ENCODE data around the gene SYT10. TPM values are rescaled to one million over a fixed set of nuclear protein-coding genes. Genes with fewer than 3 reads are reported as not detected.

SYT10 gene
- total RNA-seq, 1 experiment from 2014 or later, result not detected

DNA sequence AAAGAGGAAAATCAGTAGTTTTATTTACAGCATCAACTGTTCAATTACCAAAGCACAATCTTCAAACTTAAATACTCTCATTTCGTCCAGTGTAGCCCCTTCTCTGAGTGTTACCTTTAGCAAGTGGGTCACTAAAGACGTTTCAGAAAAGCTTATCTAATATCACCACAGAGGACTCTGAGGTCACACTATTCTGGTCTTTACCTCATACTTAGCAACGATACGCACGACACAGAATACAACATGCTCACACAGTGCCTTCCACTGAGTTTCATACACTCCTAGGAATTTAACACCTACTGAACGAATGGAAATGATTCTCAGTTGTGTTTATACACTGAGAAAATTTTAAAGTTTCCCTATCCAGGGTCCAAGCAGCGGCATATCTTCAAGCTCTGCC is 2.0 kb downstream of the SYT10 start:
- ATAC-seq (no peak), DNase-seq (ENCODE audit: low read depth, low spot score) (no peak)
- Histone ChIP-seq H3K27ac (ENCODE audit: low read length) (no peak overlapping the region), H3K27me3 (ENCODE audit: control insufficient read depth, insufficient read depth, low read length) (no peaks in the 10 kb centered on the region), H3K4me1 (ENCODE audit: control insufficient read depth, insufficient read depth, low read length) (no peaks in the 10 kb centered on the region), H3K4me3 (ENCODE audit: low read depth in 2 of 2, low read length in 2 of 2) (no peak overlapping the region), H3K9me3 (ENCODE audit: control insufficient read depth, insufficient read depth, low read depth, low read length) (no peaks in the 10 kb centered on the region), H3K36me3 (ENCODE audit: control insufficient read depth, insufficient read depth, low read length) (no peaks in the 10 kb centered on the region)
- BruUV-seq (replicated peaks), result no TSS peak
- in situ Hi-C loops (cut with HindIII; ENCODE audit: low pct_unique_long_range_greater_than_20kb, low sequenced_read_pairs), result no loop called here
- TF ChIP-seq, protein P1, sequence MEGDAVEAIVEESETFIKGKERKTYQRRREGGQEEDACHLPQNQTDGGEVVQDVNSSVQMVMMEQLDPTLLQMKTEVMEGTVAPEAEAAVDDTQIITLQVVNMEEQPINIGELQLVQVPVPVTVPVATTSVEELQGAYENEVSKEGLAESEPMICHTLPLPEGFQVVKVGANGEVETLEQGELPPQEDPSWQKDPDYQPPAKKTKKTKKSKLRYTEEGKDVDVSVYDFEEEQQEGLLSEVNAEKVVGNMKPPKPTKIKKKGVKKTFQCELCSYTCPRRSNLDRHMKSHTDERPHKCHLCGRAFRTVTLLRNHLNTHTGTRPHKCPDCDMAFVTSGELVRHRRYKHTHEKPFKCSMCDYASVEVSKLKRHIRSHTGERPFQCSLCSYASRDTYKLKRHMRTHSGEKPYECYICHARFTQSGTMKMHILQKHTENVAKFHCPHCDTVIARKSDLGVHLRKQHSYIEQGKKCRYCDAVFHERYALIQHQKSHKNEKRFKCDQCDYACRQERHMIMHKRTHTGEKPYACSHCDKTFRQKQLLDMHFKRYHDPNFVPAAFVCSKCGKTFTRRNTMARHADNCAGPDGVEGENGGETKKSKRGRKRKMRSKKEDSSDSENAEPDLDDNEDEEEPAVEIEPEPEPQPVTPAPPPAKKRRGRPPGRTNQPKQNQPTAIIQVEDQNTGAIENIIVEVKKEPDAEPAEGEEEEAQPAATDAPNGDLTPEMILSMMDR (IDR thresholded peaks at IDR 0.05), result no peak
- TF ChIP-seq, protein P2, sequence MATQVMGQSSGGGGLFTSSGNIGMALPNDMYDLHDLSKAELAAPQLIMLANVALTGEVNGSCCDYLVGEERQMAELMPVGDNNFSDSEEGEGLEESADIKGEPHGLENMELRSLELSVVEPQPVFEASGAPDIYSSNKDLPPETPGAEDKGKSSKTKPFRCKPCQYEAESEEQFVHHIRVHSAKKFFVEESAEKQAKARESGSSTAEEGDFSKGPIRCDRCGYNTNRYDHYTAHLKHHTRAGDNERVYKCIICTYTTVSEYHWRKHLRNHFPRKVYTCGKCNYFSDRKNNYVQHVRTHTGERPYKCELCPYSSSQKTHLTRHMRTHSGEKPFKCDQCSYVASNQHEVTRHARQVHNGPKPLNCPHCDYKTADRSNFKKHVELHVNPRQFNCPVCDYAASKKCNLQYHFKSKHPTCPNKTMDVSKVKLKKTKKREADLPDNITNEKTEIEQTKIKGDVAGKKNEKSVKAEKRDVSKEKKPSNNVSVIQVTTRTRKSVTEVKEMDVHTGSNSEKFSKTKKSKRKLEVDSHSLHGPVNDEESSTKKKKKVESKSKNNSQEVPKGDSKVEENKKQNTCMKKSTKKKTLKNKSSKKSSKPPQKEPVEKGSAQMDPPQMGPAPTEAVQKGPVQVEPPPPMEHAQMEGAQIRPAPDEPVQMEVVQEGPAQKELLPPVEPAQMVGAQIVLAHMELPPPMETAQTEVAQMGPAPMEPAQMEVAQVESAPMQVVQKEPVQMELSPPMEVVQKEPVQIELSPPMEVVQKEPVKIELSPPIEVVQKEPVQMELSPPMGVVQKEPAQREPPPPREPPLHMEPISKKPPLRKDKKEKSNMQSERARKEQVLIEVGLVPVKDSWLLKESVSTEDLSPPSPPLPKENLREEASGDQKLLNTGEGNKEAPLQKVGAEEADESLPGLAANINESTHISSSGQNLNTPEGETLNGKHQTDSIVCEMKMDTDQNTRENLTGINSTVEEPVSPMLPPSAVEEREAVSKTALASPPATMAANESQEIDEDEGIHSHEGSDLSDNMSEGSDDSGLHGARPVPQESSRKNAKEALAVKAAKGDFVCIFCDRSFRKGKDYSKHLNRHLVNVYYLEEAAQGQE (IDR thresholded peaks at IDR 0.05; ENCODE audit: insufficient read depth in 1 of 2, low read depth in 2 of 2, low read length in 1 of 2), result no peak
- no peak for TF ChIP-seq POLR2AphosphoS5 (IDR thresholded peaks at IDR 0.05; ENCODE audit: low read depth, low read length)
- no peak for TF ChIP-seq TCF7L2 (IDR thresholded peaks at IDR 0.05; ENCODE audit: low read depth, low read length)
- no peak for TF ChIP-seq SIN3A (IDR thresholded peaks at IDR 0.05; ENCODE audit: borderline replicate concordance, insufficient read depth, low read depth, low read length)
- POLR2A ChIA-PET, result no interaction called here
- intact Hi-C loops (cut with micrococcal nuclease; ENCODE audit: unreplicated experiment), result no loop called here
- CTCF ChIA-PET, result no interaction called here

DNA sequence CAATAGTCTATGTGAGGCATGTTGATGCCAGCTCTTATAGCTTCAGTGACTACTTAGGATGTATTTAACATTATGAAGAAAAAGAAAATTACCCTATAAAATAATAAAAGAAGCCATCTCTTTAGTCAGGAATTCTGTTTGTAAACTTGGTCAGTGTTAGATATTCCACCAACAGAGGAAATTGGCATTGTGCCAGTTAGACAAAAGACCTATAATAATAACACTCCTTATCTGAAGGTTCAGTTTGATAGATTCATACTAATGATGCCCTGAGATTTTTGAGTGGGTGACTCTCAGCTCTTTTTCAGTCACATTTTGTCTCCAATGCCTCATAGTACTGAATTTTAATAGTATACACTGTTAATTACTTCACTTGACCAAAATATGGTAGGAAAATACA is 6.6 kb downstream of the SYT10 start:
- DNase-seq (ENCODE audit: low read depth, low spot score) (no peak), ATAC-seq (no peak)
- H3K4me1 ChIP-seq (ENCODE audit: control insufficient read depth, insufficient read depth, low read length), result no peaks in the 10 kb centered on the region
- no peak overlapping the region for H3K4me3 ChIP-seq (ENCODE audit: low read depth in 2 of 2, low read length in 2 of 2)
- BruUV-seq (replicated peaks), result no TSS peak
- H3K36me3 ChIP-seq (ENCODE audit: control insufficient read depth, insufficient read depth, low read length), result no peaks in the 10 kb centered on the region
- TF ChIP-seq POLR2AphosphoS5 (IDR thresholded peaks at IDR 0.05; ENCODE audit: low read depth, low read length), result no peak
- no peak for TF ChIP-seq TCF7L2 (IDR thresholded peaks at IDR 0.05; ENCODE audit: low read depth, low read length)
- TF ChIP-seq, protein P2 (IDR thresholded peaks at IDR 0.05; ENCODE audit: insufficient read depth in 1 of 2, low read depth in 2 of 2, low read length in 1 of 2), result no peak
- TF ChIP-seq, protein P1 (IDR thresholded peaks at IDR 0.05), result no peak
- in situ Hi-C loops (cut with HindIII; ENCODE audit: low pct_unique_long_range_greater_than_20kb, low sequenced_read_pairs), result no loop called here
- no peaks in the 10 kb centered on the region for H3K27me3 ChIP-seq (ENCODE audit: control insufficient read depth, insufficient read depth, low read length)
- CTCF ChIA-PET, result no interaction called here
- no peak overlapping the region for H3K27ac ChIP-seq (ENCODE audit: low read length)
- POLR2A ChIA-PET, result no interaction called here
- H3K9me3 ChIP-seq (ENCODE audit: control insufficient read depth, insufficient read depth, low read depth, low read length), result peaks cover 6% of the 10 kb centered on the region; the same call in 1 of the 2 replicates
- intact Hi-C loops (cut with micrococcal nuclease; ENCODE audit: unreplicated experiment), result no loop called here

All from Panc1 (cell line).